ENCODE measurements around the gene SLC5A4. TPM values are rescaled to one million over a fixed set of nuclear protein-coding genes. Genes with fewer than 3 reads are reported as not detected.
"Not testable (repeated sequence)": the region's sequence is repeated elsewhere in the genome, so short reads cannot be mapped to it uniquely, and the experiment has no call there.

SLC5A4 gene
- total and polyA plus RNA-seq, 9 donors, result 0.33 to 1.3 (median 0.56) TPM; not detected in 3

DNA sequence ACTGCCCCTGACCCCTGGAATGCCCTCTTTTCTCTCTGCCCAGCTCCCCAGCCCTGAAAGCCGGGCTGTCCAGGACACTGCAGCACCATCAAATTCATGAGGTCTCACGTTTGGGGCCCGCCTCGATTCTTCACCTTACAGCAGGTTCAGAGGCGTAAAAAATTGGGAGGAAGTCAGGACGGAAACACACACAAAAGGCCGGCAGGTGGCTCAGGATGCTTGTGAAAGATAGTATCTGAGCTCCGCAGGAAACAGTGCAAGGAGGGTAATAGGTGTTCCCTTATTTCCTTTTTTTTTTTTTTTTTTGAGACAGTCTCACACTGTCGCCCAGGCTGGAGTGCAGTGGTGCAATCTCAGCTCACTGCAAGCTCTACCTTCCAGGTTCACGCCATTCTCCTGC, 54.4 kb downstream of the SLC5A4 start:
- Histone ChIP-seq H3K27me3 (no peaks in the 10 kb centered on the region), H3K4me1 (ENCODE audit: insufficient read depth) (peaks cover 2% of the 10 kb centered on the region), H3K4me3 (no peak overlapping the region), H3K9me3 (no peaks in the 10 kb centered on the region), H3K27ac (no peak overlapping the region), H3K36me3 (no peaks in the 10 kb centered on the region)
- WGBS, 3 donors, result 71 to 78% (median 73%) methylated on average over 10 of the region's 10 CpGs
- no peak for DNase-seq
- intact Hi-C loops (cut with DNase I), result no loop called here
- TF ChIP-seq POLR2A (IDR thresholded peaks at IDR 0.05) (no peak), EP300 (IDR thresholded peaks at IDR 0.05) (no peak)
- TF ChIP-seq, protein P1, sequence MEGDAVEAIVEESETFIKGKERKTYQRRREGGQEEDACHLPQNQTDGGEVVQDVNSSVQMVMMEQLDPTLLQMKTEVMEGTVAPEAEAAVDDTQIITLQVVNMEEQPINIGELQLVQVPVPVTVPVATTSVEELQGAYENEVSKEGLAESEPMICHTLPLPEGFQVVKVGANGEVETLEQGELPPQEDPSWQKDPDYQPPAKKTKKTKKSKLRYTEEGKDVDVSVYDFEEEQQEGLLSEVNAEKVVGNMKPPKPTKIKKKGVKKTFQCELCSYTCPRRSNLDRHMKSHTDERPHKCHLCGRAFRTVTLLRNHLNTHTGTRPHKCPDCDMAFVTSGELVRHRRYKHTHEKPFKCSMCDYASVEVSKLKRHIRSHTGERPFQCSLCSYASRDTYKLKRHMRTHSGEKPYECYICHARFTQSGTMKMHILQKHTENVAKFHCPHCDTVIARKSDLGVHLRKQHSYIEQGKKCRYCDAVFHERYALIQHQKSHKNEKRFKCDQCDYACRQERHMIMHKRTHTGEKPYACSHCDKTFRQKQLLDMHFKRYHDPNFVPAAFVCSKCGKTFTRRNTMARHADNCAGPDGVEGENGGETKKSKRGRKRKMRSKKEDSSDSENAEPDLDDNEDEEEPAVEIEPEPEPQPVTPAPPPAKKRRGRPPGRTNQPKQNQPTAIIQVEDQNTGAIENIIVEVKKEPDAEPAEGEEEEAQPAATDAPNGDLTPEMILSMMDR (IDR thresholded peaks at IDR 0.05), result no peak

DNA sequence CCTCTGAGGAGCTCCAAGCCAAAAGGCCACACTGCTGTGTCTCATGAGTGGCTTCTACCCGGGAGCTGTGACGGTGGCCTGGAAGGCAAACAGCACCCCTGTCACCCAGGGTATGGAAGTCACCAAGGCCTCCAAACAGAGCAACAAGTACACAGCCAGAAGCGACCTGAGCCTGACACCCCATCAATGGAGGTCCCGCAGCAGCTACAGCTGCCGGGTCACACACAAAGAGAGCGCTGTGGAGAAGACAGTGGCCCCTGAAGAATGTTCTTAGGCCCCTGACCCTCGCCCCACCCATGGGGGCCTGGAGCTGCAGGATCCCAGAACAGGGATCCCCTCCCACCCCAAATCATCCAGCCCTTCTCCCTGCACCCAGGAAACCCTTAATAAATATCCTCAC, 55.2 kb downstream of the SLC5A4 start:
- WGBS, 3 donors, result 56 to 84% (median 75%) methylated on average over 7 of the region's 7 CpGs
- intact Hi-C loops (cut with DNase I), result no loop called here
- peaks cover 2% of the 10 kb centered on the region for H3K4me1 ChIP-seq (ENCODE audit: insufficient read depth)
- no peaks in the 10 kb centered on the region for H3K36me3 ChIP-seq
- H3K27ac ChIP-seq, result no peak overlapping the region
- no peak for DNase-seq
- no peak overlapping the region for H3K4me3 ChIP-seq
- no peak for TF ChIP-seq POLR2A (IDR thresholded peaks at IDR 0.05)
- TF ChIP-seq, protein P1 (IDR thresholded peaks at IDR 0.05), result no peak
- no peak for TF ChIP-seq EP300 (IDR thresholded peaks at IDR 0.05)
- no peaks in the 10 kb centered on the region for H3K9me3 ChIP-seq
- H3K27me3 ChIP-seq, result no peaks in the 10 kb centered on the region

DNA sequence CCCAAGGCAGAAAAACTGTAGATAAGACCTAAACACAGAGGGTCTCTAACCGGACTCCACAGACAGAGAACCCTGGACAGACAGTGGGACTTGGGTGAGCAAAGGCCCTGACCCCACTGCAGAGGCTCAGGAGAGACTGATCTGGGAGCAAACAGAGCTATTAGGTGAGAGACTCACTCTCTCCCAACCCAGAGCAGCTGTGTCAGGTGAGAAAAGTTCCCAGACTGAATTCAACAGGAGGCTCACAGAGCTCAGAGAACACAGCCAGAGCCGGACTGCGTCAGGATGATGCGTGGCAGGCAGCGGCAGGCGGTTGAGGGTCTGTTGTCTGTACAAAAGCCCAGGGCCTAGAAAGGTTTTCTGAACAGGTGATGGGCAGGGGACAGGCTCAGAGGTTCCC, 55.8 kb downstream of the SLC5A4 start:
- intact Hi-C loops (cut with DNase I), result no loop called here
- H3K27ac ChIP-seq, result no peak overlapping the region
- H3K36me3 ChIP-seq, result no peaks in the 10 kb centered on the region
- no peaks in the 10 kb centered on the region for H3K27me3 ChIP-seq
- H3K9me3 ChIP-seq, result no peaks in the 10 kb centered on the region
- 86 to 88% (median 86%) methylated on average over 6 of the region's 6 CpGs for WGBS, 3 donors
- peaks cover 2% of the 10 kb centered on the region for H3K4me1 ChIP-seq (ENCODE audit: insufficient read depth)
- no peak overlapping the region for H3K4me3 ChIP-seq
- TF ChIP-seq EP300 (IDR thresholded peaks at IDR 0.05) (no peak), POLR2A (IDR thresholded peaks at IDR 0.05) (no peak)
- TF ChIP-seq, protein P1 (IDR thresholded peaks at IDR 0.05), result no peak
- DNase-seq, result no peak

DNA sequence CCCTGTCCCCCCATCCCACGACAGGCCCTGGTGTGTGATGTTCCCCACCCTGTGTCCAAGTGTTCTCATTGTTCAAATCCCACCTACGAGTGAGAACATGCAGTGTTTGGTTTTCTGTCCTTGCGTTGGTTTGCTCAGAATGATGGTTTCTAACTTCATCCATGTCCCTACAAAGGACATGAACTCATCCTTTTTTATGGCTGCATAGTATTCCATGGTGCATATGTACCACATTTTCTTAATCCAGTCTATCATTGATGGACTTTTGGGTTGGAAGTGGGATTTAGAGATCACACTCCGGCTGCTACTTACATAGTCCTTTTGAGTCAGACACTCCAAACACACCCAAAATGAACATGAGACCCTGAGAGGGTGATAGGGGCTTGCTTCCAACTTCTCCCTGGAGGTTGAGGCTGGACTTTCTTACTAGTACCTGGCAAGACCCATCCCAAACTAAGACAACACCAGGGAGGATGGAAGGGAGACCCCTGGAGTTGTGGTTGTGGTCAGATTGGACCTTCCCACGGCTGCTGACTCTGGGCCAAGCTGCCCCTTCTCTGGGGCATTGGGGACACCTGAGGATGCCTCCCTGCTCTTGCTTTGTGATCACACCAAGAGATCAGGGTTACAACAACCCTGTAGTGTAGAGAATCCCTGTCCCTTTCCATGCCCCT, 57.5 kb downstream of the SLC5A4 start:
- H3K27me3 ChIP-seq; H3K4me1 ChIP-seq (ENCODE audit: insufficient read depth); H3K27ac ChIP-seq; H3K9me3 ChIP-seq; DNase-seq; intact Hi-C loops (cut with DNase I); H3K36me3 ChIP-seq; H3K4me3 ChIP-seq: not testable (repeated sequence)
- 82 to 84% (median 83%) methylated on average over 5 of the region's 5 CpGs for WGBS, 3 donors

DNA sequence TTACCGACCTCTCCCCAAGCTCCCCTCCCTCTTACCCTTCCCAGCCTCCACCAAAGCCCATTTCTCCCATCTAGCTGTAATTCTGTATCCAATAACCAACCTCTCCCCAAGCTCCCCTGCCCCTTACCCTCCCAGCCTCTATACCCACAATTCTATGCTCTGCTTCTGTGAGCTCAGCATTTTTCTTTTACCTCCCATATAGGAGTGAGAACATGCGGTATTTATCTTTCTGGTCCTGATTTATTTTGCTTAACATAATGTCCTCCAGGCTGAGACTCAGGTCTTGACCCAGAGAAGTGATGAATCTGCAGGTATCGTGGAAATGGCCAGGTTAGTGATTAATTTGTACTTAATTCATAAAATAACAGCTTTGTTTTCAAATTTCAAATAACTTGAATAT, 59.2 kb downstream of the SLC5A4 start:
- H3K4me1 ChIP-seq (ENCODE audit: insufficient read depth); H3K9me3 ChIP-seq; H3K27me3 ChIP-seq; DNase-seq; intact Hi-C loops (cut with DNase I); H3K27ac ChIP-seq; H3K4me3 ChIP-seq; H3K36me3 ChIP-seq: not testable (repeated sequence)
- 26 to 37% (median 34%) methylated on average over 3 of the region's 3 CpGs for WGBS, 3 donors

DNA sequence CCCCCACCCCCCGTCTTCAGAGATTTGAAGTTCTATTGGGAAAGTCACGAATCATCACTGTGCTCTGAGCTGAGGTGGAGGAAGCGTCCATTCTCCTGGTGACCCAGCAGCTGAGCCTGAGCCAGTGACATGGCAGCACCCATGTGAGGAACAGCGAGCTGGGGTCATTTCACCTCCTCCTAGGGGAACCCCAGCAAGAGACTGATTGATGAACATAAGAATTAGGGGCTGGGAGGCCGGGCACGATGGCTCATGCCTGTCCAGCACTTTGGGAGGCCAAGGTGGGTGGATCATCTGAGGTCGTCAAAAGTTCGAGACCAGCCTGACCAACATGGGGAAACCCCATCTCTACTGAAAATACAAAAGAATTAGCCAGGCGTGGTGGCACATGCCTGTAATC, 61.8 kb downstream of the SLC5A4 start:
- intact Hi-C loops (cut with DNase I); H3K27me3 ChIP-seq; DNase-seq; H3K4me3 ChIP-seq; H3K27ac ChIP-seq; H3K36me3 ChIP-seq; H3K9me3 ChIP-seq; H3K4me1 ChIP-seq (ENCODE audit: insufficient read depth): not testable (repeated sequence)
- 77 to 88% (median 82%) methylated on average over 9 of the region's 9 CpGs for WGBS, 3 donors

DNA sequence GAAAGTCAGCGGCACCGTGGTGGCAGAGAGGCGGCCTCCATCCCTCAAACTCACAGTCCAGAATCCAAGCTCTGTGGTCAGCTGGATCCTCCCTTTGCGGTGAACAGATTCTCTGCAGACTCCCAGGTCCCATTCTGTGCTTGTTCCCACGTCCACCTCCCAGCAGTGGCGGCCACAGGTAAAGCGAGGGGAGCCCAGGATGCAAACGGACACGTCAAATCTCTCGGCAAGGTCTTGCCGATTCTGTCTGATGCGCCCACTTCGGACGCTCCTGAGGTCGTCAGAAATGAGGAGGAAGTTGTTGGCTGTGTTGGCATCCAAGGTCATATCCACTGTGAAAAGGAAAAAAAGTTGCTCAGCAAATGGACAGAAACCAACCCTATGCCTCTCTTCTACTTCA, 64.1 kb downstream of the SLC5A4 start:
- H3K27ac ChIP-seq; H3K9me3 ChIP-seq; H3K36me3 ChIP-seq; intact Hi-C loops (cut with DNase I); H3K27me3 ChIP-seq; H3K4me1 ChIP-seq (ENCODE audit: insufficient read depth); DNase-seq; H3K4me3 ChIP-seq: not testable (repeated sequence)
- WGBS, 3 donors, result 79 to 86% (median 82%) methylated on average over 15 of the region's 15 CpGs

All from ovary (tissue), 9 donors.